Chondrocyte (in vitro differentiated cells): ENCODE measurements around the gene CTNND2. TPM values are rescaled to one million over a fixed set of nuclear protein-coding genes. Genes with fewer than 3 reads are reported as not detected.

Experiments
- DNase-seq: peaks from one replicate; pipeline ENCODE4 v3.0.0; 2021; ENCODE audit warnings: mixed read lengths, low spot score
- H3K27ac Mint-ChIP-seq: one replicate; pipeline ENCODE4 v1.8.0; 2021; ENCODE audit warnings: mild to moderate bottlenecking, moderate library complexity, mixed read lengths; ENCODE audit not compliant: unreplicated experiment
- H3K27me3 Mint-ChIP-seq: 2 replicates; pipeline ENCODE4 v1.8.0; 2021; ENCODE audit warnings: low read depth, mixed read lengths
- H3K36me3 Mint-ChIP-seq: 2 replicates; pipeline ENCODE4 v1.8.0; 2021; ENCODE audit warnings: low read depth, mixed read lengths
- H3K4me1 Mint-ChIP-seq: 2 replicates; pipeline ENCODE4 v1.8.0; 2021; ENCODE audit warnings: low read depth, mild to moderate bottlenecking, mixed read lengths
- H3K4me3 Mint-ChIP-seq: one replicate; pipeline ENCODE4 v1.8.0; 2021; ENCODE audit warnings: mild to moderate bottlenecking, moderate library complexity, mixed read lengths; ENCODE audit not compliant: unreplicated experiment
- H3K9me3 Mint-ChIP-seq: 2 replicates; pipeline ENCODE4 v1.8.0; 2021; ENCODE audit warnings: low read depth, mixed read lengths
- total RNA-seq: library from RNA; stranded (reverse); gene quantifications from 3 replicates; pipeline ENCODE4 v1.2.1, GENCODE V29; 2021
- TF ChIP-seq, protein P1 (sequence below): fragments of 200-600 bp; sonication (generic); IDR thresholded peaks from 2 replicates; pipeline ENCODE4 v1.5.0; 2021; ENCODE audit warnings: antibody characterized with exemption, mild to moderate bottlenecking, moderate library complexity

CTNND2 gene
- total RNA-seq, 1 donor from 2014 or later = 2.1 TPM

DNA sequence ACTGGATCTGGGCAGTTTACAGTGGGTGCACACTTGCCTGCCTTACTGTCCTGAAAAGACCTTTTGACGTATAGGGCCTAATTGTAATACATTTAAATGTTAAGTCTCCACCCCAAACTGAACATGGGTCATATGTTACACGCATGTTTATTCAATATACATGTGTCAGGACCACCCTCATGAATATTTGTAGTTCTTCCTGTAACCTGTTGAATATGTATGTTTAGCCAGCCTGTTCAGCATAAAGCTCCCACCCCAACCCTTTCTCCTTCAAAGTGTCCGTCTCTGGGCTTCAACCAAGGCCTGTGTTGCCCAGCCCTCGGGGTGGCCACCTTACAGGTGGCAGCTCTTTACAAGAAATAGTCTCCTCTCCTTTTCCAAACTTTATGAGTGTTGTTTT lies 962.3 kb downstream of the CTNND2 start:
- H3K9me3 Mint-ChIP-seq = no peaks in the 10 kb centered on the region
- no peak for DNase-seq
- no peaks in the 10 kb centered on the region for H3K4me1 Mint-ChIP-seq
- H3K27ac Mint-ChIP-seq = no peak overlapping the region
- TF ChIP-seq, protein P1, sequence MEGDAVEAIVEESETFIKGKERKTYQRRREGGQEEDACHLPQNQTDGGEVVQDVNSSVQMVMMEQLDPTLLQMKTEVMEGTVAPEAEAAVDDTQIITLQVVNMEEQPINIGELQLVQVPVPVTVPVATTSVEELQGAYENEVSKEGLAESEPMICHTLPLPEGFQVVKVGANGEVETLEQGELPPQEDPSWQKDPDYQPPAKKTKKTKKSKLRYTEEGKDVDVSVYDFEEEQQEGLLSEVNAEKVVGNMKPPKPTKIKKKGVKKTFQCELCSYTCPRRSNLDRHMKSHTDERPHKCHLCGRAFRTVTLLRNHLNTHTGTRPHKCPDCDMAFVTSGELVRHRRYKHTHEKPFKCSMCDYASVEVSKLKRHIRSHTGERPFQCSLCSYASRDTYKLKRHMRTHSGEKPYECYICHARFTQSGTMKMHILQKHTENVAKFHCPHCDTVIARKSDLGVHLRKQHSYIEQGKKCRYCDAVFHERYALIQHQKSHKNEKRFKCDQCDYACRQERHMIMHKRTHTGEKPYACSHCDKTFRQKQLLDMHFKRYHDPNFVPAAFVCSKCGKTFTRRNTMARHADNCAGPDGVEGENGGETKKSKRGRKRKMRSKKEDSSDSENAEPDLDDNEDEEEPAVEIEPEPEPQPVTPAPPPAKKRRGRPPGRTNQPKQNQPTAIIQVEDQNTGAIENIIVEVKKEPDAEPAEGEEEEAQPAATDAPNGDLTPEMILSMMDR = no peak
- no peak overlapping the region for H3K4me3 Mint-ChIP-seq
- peaks cover 24% of the 10 kb centered on the region for H3K27me3 Mint-ChIP-seq
- no peaks in the 10 kb centered on the region for H3K36me3 Mint-ChIP-seq

DNA sequence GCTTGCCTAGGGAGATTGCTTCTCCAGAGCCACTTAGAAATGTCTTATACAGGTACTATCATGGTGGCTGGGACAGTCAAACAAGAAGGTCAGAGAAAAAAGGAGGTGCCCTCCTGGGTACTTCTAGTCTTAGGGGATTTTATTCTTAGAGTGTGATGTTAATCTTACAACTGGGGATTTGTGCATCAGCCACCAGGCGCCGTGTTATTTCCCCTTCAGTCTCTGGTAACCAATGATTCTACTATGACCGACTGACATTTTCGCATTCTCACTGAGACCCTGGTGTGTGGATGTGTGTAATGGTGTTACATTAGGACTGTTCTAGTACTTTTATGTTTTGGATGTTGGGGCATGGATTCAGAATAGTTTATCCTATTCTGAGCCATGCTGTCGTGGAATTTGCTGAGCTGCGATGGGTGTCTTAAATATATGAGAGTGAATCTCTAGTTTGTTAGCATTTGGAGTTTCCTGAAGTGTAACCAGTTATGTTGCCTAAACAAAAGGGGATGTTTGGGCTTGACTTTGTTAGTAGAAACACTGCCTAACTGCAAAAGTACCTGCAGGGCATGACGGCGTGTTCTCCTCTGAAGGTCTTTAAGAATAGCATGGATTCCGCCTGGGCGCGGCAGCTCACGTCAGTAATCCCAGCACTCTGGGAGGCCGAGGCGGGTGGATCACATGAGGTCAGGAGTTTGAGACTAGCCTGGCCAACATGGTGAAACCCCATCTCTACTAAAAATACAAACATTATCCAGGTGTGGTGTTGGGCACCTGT lies 968.0 kb downstream of the CTNND2 start:
- Mint-ChIP-seq H3K27ac (no peak overlapping the region), H3K27me3 (peaks cover 15% of the 10 kb centered on the region), H3K36me3 (no peaks in the 10 kb centered on the region), H3K4me3 (no peak overlapping the region), H3K9me3 (no peaks in the 10 kb centered on the region), H3K4me1 (no peaks in the 10 kb centered on the region)
- no peak for DNase-seq
- TF ChIP-seq, protein P1 = no peak

DNA sequence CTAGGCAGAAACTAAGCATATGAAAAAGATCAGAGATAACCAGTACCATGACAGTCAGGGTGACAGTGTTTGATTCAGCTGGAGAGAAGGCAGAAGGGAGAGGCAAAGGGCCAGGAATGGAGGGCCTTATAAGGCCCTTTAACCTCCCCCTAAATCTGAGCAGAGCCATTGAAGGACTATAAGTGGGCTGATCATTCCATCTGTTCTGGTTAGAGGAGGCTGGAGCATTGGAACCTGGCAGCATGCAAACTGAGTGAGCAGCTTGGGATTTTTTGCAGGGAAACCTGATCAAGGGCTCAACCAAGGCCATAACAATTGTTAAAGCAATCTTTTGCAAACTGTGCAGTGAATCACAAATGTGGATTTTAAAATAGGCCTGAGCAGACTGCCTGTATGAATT lies 968.7 kb downstream of the CTNND2 start:
- no peak overlapping the region for H3K4me3 Mint-ChIP-seq
- peaks cover 15% of the 10 kb centered on the region for H3K27me3 Mint-ChIP-seq
- no peaks in the 10 kb centered on the region for H3K4me1 Mint-ChIP-seq
- no peak for DNase-seq
- no peak overlapping the region for H3K27ac Mint-ChIP-seq
- peaks cover 1% of the 10 kb centered on the region for H3K9me3 Mint-ChIP-seq
- H3K36me3 Mint-ChIP-seq = no peaks in the 10 kb centered on the region
- TF ChIP-seq, protein P1 = no peak

DNA sequence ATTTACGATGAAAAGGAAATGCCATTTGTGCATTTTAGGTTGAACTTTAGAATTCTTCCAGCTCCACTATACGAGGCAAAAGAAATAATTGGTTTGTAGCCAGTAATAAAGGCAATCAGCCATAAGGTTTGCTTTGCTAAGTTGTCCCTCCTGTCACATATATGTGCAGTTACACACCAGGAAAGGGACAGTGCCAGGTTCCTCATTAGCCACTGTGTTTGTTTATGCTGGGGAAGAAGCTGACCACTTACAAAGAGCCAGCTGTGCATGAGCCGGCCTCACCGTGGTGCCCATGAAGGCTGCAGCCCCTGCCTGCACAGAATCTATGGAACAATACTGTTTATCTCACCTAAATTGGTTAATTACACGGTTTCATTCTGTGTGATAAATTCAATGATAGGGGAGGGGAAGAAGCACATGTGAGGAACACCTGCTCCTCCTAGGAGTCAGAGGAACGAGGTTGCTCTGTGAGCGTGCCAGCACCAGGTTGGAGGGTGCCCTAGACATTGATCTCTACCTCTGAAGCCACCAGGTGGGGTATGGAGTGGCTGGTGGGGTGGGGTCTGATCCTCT lies 969.4 kb downstream of the CTNND2 start:
- peaks cover 15% of the 10 kb centered on the region for H3K27me3 Mint-ChIP-seq
- DNase-seq = no peak
- peaks cover 2% of the 10 kb centered on the region for H3K36me3 Mint-ChIP-seq
- H3K9me3 Mint-ChIP-seq = peaks cover 6% of the 10 kb centered on the region
- H3K27ac Mint-ChIP-seq = no peak overlapping the region
- H3K4me1 Mint-ChIP-seq = no peaks in the 10 kb centered on the region
- TF ChIP-seq, protein P1 = no peak
- H3K4me3 Mint-ChIP-seq = no peak overlapping the region

DNA sequence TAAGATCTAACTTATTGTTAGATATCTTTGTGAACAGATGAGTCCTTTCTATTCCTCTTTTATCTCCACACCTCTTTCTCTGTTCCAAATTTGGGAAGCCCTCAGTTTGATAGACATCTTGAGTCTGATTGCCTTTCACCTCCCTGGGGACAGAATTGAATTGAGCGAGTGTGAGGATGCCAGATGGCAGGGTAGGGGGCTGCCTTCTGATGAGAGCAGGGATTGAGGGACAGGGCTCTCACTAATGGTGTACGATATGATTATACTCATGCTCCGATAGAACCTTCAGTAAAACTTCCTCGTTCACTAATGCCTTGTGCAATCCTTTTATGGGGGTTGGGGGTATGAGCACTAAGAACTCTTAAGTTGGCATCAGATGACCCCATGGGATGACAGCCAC lies 971.1 kb downstream of the CTNND2 start:
- Mint-ChIP-seq H3K36me3 (peaks cover 4% of the 10 kb centered on the region), H3K27ac (no peak overlapping the region), H3K9me3 (peaks cover 17% of the 10 kb centered on the region), H3K27me3 (peaks cover 15% of the 10 kb centered on the region), H3K4me1 (no peaks in the 10 kb centered on the region), H3K4me3 (no peak overlapping the region)
- DNase-seq = no peak
- TF ChIP-seq, protein P1 = no peak
